ENCODE data around the gene ZBTB16. TPM values are rescaled to one million over a fixed set of nuclear protein-coding genes. Genes with fewer than 3 reads are reported as not detected.

ZBTB16 gene, protein sequence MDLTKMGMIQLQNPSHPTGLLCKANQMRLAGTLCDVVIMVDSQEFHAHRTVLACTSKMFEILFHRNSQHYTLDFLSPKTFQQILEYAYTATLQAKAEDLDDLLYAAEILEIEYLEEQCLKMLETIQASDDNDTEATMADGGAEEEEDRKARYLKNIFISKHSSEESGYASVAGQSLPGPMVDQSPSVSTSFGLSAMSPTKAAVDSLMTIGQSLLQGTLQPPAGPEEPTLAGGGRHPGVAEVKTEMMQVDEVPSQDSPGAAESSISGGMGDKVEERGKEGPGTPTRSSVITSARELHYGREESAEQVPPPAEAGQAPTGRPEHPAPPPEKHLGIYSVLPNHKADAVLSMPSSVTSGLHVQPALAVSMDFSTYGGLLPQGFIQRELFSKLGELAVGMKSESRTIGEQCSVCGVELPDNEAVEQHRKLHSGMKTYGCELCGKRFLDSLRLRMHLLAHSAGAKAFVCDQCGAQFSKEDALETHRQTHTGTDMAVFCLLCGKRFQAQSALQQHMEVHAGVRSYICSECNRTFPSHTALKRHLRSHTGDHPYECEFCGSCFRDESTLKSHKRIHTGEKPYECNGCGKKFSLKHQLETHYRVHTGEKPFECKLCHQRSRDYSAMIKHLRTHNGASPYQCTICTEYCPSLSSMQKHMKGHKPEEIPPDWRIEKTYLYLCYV
- polyA plus RNA-seq, result 2.8 TPM
- long read RNA-seq, donor 1, partial matches to known transcripts, result 0 of 1 reads
- long read RNA-seq, donor 1, other reads (novel, unspliced or antisense), result 0 of 1 reads
- long read RNA-seq, donor 2, result 0 reads
- long read RNA-seq, donor 3, result 0 reads
- long read RNA-seq, donor 4, result 0 reads
- long read RNA-seq, donor 5, result 0 reads
- long read RNA-seq, donor 6, partial matches to known transcripts, result 0 of 1 reads
- long read RNA-seq, donor 6, other reads (novel, unspliced or antisense), result 0 of 1 reads
- long read RNA-seq, donor 7, partial matches to known transcripts, result 0 of 1 reads
- long read RNA-seq, donor 7, other reads (novel, unspliced or antisense), result 0 of 1 reads
- long read RNA-seq, donor 8, partial matches to known transcripts, result 0 of 1 reads
- long read RNA-seq, donor 8, other reads (novel, unspliced or antisense), result 0 of 1 reads
- long read RNA-seq, donor 9, result 0 reads
- long read RNA-seq, donor 10, result 0 reads
- long read RNA-seq, donor 11, result 0 reads

DNA sequence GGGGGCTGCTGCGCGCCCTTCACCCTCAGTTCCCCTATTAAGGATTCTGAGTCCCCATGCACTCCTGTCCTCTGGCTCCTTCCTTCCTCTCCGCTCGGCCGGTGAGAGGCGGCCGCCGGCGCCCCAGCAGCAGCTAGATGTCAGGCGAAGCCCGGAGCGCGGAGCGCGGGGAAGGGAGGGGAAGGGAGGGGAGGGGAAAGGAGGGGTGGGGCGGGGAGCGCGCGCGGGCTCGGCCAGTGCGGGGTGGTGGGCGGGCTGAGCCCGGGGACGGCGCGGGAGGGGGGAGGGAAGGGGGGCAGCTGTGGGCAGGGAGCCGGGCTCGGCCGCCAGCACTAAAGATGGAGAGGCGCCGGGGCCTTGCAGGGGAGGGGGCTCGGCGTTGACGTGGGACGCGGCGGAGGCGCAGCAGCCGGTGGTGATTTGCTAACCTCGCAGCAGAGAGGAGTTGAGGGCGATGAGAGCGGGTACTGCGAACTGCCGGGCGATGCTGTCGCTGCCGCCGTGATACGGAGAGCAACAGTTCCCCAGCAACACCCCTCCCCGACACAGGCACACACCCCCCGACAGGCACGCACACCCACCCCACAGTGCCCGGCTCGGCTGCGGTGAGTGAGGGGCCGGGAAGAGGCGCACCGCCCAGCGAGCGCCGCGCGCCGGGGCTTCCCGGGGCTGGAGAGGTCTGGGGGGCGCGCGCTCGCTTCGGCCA lies at the start of gene ZBTB16:
TSS of gene ZBTB16 (plus strand) at position 434 of the 706 bp plus-strand sequence. CDS start 3,590 bp downstream, outside the sequence.
- peak in 1 of 2 donors; percentile 70 for DNase-seq
- Histone ChIP-seq H3K36me3 (ENCODE audit: control insufficient read depth, insufficient read depth, low read length) (no peaks in the 10 kb centered on the region), H3K27ac (ENCODE audit: low read length) (peak within 1 kb of the TSS; percentile 51), H3K4me1 (ENCODE audit: control insufficient read depth, insufficient read depth, low read length) (peaks cover 15% of the 10 kb centered on the region), H3K4me3 (ENCODE audit: low read length) (peak within 1 kb of the TSS; percentile 56), H3K9me3 (ENCODE audit: control insufficient read depth, low read depth, low read length) (peaks cover 4% of the 10 kb centered on the region), H3K27me3 (ENCODE audit: control insufficient read depth, insufficient read depth, low read length) (peaks cover 61% of the 10 kb centered on the region)
- no CpG with 5 or more reads among the region's 71 CpGs for WGBS (ENCODE audit: insufficient coverage, low lambda C conversion rate)

DNA sequence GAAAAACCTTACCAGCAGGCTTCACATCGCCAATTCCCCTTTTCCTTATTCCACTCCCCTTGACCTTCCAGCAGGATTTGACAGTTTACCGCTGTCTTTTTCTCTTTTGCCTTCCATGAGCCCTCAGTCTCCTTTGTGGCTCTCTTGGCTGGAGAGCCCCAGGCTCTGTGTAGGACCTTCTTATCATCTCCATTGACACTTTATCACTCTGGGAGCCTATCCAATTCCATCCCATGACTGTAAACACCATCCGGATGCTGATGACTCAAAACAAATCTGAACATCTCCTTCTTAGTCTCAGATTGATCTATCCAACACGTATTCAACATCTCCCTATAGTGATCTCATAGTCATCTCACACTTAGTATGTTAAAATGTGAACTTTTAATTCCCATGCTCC lies 48.6 kb upstream of the ZBTB16 start:
- 71% methylated on average over 1 of the region's 4 CpGs for WGBS (ENCODE audit: insufficient coverage, low lambda C conversion rate)
- Histone ChIP-seq H3K4me1 (ENCODE audit: control insufficient read depth, insufficient read depth, low read length) (no peaks in the 10 kb centered on the region), H3K36me3 (ENCODE audit: control insufficient read depth, insufficient read depth, low read length) (no peaks in the 10 kb centered on the region), H3K27me3 (ENCODE audit: control insufficient read depth, insufficient read depth, low read length) (no peaks in the 10 kb centered on the region), H3K4me3 (ENCODE audit: low read length) (no peak overlapping the region), H3K9me3 (ENCODE audit: control insufficient read depth, low read depth, low read length) (no peaks in the 10 kb centered on the region), H3K27ac (ENCODE audit: low read length) (no peak overlapping the region)
- DNase-seq, result no peak

DNA sequence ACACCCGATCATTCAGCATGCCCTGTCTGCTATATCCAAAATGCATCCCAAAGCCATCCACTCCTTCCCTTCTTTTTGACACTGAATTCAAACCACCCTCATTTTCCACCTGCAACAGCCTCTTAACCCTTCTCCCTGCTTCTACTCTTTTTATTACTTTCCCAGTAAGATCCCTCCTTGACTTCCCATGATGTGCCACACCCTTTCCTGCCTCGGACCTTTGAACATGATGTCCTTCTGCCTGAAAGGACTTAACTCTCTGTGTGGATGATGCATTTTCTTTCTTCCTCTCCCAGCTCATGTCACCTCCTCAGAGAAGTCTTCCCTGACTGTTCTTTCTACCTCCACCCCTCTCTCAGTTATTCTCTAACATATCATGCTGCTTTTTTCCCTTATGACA lies 48.1 kb upstream of the ZBTB16 start:
- H3K27me3 ChIP-seq (ENCODE audit: control insufficient read depth, insufficient read depth, low read length), result no peaks in the 10 kb centered on the region
- H3K36me3 ChIP-seq (ENCODE audit: control insufficient read depth, insufficient read depth, low read length), result no peaks in the 10 kb centered on the region
- H3K9me3 ChIP-seq (ENCODE audit: control insufficient read depth, low read depth, low read length), result no peaks in the 10 kb centered on the region
- H3K4me1 ChIP-seq (ENCODE audit: control insufficient read depth, insufficient read depth, low read length), result no peaks in the 10 kb centered on the region
- WGBS (ENCODE audit: insufficient coverage, low lambda C conversion rate), result no CpG with 5 or more reads among the region's 2 CpGs
- peak in 1 of 2 donors; percentile 28 for DNase-seq
- no peak overlapping the region for H3K27ac ChIP-seq (ENCODE audit: low read length)
- H3K4me3 ChIP-seq (ENCODE audit: low read length), result no peak overlapping the region

DNA sequence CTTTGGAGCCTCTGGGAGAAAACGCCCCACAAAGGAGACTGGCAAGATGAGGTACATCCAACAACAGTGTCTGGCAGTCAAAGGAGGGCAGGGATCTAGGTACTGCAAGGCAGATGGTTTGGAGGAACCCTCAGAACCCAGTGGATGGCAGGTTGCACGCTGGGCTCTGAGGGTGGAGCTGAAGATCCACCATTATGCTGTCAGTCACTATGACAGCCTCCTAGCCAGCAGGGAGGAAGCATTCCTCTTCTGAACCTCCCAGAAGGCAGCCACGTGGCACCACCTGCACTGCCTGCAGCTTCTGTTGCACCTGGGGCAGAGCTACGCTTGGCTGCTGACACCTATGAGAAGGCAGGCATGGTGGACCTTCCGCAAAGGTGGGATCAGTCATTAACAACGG lies 44.4 kb upstream of the ZBTB16 start:
- Histone ChIP-seq H3K4me3 (ENCODE audit: low read length) (no peak overlapping the region), H3K36me3 (ENCODE audit: control insufficient read depth, insufficient read depth, low read length) (no peaks in the 10 kb centered on the region), H3K4me1 (ENCODE audit: control insufficient read depth, insufficient read depth, low read length) (no peaks in the 10 kb centered on the region), H3K27me3 (ENCODE audit: control insufficient read depth, insufficient read depth, low read length) (no peaks in the 10 kb centered on the region), H3K9me3 (ENCODE audit: control insufficient read depth, low read depth, low read length) (no peaks in the 10 kb centered on the region), H3K27ac (ENCODE audit: low read length) (no peak overlapping the region)
- no peak for DNase-seq
- WGBS (ENCODE audit: insufficient coverage, low lambda C conversion rate), result 0% methylated on average over 1 of the region's 6 CpGs

DNA sequence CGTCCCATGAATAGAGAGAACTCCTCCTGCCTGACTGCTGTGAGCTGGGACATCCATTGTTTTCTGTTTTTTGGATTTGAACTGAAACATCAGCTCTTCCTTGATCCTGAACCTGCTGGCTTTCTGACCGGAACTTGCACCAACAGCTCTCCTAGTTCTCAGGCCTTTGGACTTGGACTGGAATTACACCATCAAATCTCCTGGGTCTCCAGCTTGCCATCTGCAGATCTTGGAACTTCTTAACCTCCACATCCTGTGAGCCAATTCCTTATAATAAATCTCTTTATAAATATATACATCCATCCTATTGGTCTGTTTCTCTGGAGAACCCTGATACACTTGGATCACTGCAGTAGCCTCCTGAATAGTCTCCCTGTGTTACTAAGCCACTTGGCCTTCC lies 42.5 kb upstream of the ZBTB16 start:
- Histone ChIP-seq H3K9me3 (ENCODE audit: control insufficient read depth, low read depth, low read length) (no peaks in the 10 kb centered on the region), H3K36me3 (ENCODE audit: control insufficient read depth, insufficient read depth, low read length) (no peaks in the 10 kb centered on the region), H3K27ac (ENCODE audit: low read length) (no peak overlapping the region), H3K4me3 (ENCODE audit: low read length) (no peak overlapping the region), H3K27me3 (ENCODE audit: control insufficient read depth, insufficient read depth, low read length) (no peaks in the 10 kb centered on the region), H3K4me1 (ENCODE audit: control insufficient read depth, insufficient read depth, low read length) (no peaks in the 10 kb centered on the region)
- WGBS (ENCODE audit: insufficient coverage, low lambda C conversion rate), result no CpG with 5 or more reads among the region's 2 CpGs
- no peak for DNase-seq

DNA sequence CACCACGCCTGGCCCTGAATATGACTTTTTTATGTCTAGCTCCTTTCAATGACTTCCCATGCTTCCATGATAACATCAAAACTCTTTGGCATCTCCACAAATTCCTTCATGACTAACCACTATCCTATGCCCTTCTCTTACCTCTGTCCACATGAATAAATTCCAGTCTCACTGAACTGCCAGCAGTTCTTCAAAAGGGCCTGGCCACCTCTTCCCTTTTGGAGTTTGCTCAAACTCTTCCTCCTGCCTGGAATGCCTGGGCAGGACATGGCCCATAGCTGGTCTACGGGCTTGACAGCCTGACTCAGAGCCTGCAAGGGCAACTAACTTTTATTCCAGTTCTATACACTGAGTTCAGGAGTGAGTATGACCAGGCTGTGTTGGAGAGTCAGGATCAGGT lies 41.8 kb upstream of the ZBTB16 start:
- no CpG with 5 or more reads among the region's 2 CpGs for WGBS (ENCODE audit: insufficient coverage, low lambda C conversion rate)
- no peak overlapping the region for H3K4me3 ChIP-seq (ENCODE audit: low read length)
- H3K27me3 ChIP-seq (ENCODE audit: control insufficient read depth, insufficient read depth, low read length), result no peaks in the 10 kb centered on the region
- no peaks in the 10 kb centered on the region for H3K36me3 ChIP-seq (ENCODE audit: control insufficient read depth, insufficient read depth, low read length)
- no peak for DNase-seq
- H3K9me3 ChIP-seq (ENCODE audit: control insufficient read depth, low read depth, low read length), result no peaks in the 10 kb centered on the region
- no peaks in the 10 kb centered on the region for H3K4me1 ChIP-seq (ENCODE audit: control insufficient read depth, insufficient read depth, low read length)
- no peak overlapping the region for H3K27ac ChIP-seq (ENCODE audit: low read length)

DNA sequence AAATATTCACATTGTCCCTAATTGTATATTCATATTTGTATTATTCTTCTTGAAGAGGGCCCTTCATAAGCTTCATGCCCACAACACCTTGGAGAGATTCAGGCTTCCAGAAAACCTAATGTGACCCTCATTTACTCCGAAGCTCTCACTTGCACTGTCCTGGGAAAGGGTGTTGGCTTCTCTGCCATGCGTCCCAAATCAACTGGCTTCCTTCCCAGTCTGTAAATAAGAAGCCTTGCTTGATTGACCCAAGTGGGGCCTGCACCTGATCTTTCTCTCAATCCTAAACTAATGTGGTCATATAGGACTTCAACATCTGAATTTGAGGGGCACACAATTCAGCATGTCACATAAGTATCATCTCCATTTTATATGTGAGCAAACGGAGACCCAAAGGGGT lies 40.5 kb upstream of the ZBTB16 start:
- H3K4me3 ChIP-seq (ENCODE audit: low read length), result no peak overlapping the region
- H3K27ac ChIP-seq (ENCODE audit: low read length), result no peak overlapping the region
- WGBS (ENCODE audit: insufficient coverage, low lambda C conversion rate), result no CpG with 5 or more reads among the region's 3 CpGs
- no peaks in the 10 kb centered on the region for H3K27me3 ChIP-seq (ENCODE audit: control insufficient read depth, insufficient read depth, low read length)
- H3K9me3 ChIP-seq (ENCODE audit: control insufficient read depth, low read depth, low read length), result no peaks in the 10 kb centered on the region
- no peaks in the 10 kb centered on the region for H3K4me1 ChIP-seq (ENCODE audit: control insufficient read depth, insufficient read depth, low read length)
- no peak for DNase-seq
- H3K36me3 ChIP-seq (ENCODE audit: control insufficient read depth, insufficient read depth, low read length), result no peaks in the 10 kb centered on the region

DNA sequence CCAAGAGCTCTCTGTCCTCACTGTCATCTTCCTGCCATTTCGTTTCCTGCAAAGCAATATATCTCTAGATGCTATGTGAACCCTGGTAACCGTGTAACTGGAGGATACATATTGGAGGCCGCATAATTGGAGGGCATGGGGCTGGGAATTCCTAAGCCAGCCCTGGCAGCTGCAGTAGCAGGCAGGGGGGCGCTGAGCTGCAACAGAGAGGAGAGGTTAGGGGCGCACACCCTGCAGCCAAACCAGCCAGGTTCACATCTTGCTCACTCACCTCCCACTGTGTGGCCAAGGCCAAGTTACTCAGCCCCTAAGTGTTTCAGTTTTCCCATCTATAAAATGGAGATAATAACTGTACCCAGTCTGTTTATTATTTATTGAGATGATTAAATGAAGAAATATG lies 39.9 kb upstream of the ZBTB16 start:
- WGBS (ENCODE audit: insufficient coverage, low lambda C conversion rate), result no CpG with 5 or more reads among the region's 5 CpGs
- no peak overlapping the region for H3K4me3 ChIP-seq (ENCODE audit: low read length)
- no peak overlapping the region for H3K27ac ChIP-seq (ENCODE audit: low read length)
- H3K9me3 ChIP-seq (ENCODE audit: control insufficient read depth, low read depth, low read length), result no peaks in the 10 kb centered on the region
- H3K27me3 ChIP-seq (ENCODE audit: control insufficient read depth, insufficient read depth, low read length), result no peaks in the 10 kb centered on the region
- no peak for DNase-seq
- H3K36me3 ChIP-seq (ENCODE audit: control insufficient read depth, insufficient read depth, low read length), result no peaks in the 10 kb centered on the region
- no peaks in the 10 kb centered on the region for H3K4me1 ChIP-seq (ENCODE audit: control insufficient read depth, insufficient read depth, low read length)

DNA sequence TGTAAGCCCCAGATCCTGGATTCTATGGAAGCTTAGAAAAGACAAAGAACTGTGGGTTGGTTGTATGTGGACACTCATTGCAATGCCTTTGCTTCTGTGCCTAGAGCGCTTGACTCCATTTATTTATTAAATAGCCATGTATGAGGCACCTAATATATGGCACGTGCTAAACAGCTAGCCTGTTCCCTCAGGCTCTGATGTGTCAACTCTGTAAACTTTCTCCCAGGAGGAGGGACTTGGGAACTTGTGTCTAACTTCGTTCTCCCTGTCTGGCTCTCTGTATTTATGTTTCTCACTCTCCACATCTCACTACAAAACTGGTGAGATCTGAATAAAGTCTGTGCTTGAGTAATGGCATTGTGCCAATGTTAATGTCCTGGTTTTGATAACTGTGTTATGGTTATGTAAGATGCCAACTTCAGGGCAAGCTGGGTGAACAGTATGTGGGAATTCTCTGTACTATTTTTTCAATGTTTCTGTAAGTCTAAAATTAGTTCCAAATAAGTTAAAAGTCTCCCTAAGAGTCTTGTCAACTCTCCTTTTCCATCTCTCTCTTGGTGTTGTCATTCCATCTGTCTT lies 34.1 kb upstream of the ZBTB16 start:
- H3K27me3 ChIP-seq (ENCODE audit: control insufficient read depth, insufficient read depth, low read length), result peaks cover 10% of the 10 kb centered on the region
- H3K4me3 ChIP-seq (ENCODE audit: low read length), result no peak overlapping the region
- no CpG with 5 or more reads among the region's 3 CpGs for WGBS (ENCODE audit: insufficient coverage, low lambda C conversion rate)
- H3K9me3 ChIP-seq (ENCODE audit: control insufficient read depth, low read depth, low read length), result no peaks in the 10 kb centered on the region
- no peak for DNase-seq
- no peak overlapping the region for H3K27ac ChIP-seq (ENCODE audit: low read length)
- H3K36me3 ChIP-seq (ENCODE audit: control insufficient read depth, insufficient read depth, low read length), result no peaks in the 10 kb centered on the region
- no peaks in the 10 kb centered on the region for H3K4me1 ChIP-seq (ENCODE audit: control insufficient read depth, insufficient read depth, low read length)
